GM19452 (cell line): ENCODE data around the gene ADGRF5.

Source experiments
- ATAC-seq: cut with Tn5 transposase; IDR thresholded peaks from one replicate; pipeline ENCODE4 v1.9.1; 2021; ENCODE audit not compliant: unreplicated experiment

The ADGRF5 gene

DNA sequence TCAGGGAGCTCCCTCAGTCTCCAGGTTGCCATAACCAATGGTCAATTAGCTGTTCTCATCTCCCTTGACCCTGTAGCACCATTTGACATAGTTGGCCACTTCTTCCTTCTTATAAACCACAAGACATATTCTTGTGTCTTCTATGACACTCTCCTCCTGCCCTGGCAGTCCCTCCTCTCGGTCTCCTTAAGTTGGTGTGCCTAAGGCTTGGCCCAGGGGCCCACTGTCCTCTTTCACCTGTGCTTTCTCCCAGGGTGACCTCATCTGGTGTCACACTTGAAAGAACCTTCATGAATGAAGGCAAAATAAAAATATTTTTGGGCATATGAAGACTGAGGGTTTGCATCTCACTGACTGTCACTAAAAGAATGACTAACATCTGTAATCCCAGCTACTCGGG lies 9.7 kb upstream of the ADGRF5 start:
- no peak for ATAC-seq

DNA sequence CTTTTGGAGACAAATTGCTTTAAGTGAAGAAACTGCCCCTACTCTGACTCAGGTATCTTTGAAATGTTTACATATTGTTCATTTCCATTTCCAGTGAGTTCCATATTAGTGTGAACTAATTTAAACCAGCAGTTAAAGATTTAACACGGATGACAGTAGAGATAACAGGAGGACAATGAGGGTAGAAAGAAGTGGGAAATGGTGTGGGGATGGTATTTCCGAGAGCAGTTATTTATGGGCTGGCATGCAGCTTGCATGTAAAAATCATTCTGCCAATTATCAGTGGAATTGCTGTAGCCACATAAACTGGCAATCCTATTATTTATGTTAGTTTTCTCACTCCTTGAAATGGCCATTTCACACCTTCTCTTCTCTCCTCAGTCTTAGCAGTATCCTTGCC lies 8.6 kb upstream of the ADGRF5 start:
- ATAC-seq = no peak

DNA sequence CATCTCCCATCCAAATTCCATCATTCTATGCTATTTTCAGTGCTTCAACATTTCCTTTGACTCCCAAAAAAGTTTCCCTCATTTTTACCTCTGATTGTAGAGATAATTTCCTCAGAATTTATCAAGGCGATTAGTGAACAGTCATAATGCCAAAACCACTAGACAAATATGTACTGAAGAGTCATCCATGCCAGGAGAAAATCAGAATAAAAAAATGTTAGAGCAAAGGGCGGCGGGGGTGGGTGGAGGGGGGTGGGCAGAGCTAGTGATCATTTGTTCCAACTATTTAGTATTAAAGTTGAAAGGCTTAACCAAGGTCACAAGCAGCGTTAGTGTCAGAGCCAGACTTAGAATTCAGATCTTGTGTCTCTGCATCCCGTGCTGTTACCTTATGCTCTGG lies 5.3 kb upstream of the ADGRF5 start:
- ATAC-seq = no peak

DNA sequence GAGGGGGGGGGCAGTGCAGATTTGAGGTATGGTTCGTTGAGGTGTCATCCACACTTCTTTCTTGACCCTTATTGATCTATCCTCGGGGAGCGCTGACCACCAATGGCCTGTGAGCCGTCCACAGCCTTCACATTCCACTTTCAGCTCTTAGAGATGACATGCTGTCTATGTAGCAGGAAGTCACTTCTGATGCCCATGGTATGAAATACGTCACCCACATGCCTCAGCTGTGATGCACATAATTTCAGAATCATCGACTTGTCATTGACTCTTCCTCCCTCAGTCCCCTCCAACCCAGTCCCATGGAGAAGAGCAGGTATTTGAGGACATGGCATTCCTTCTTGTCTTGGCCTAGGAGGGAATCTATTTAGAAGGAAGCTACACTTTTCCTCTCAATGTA lies 4.7 kb upstream of the ADGRF5 start:
- ATAC-seq = no peak

DNA sequence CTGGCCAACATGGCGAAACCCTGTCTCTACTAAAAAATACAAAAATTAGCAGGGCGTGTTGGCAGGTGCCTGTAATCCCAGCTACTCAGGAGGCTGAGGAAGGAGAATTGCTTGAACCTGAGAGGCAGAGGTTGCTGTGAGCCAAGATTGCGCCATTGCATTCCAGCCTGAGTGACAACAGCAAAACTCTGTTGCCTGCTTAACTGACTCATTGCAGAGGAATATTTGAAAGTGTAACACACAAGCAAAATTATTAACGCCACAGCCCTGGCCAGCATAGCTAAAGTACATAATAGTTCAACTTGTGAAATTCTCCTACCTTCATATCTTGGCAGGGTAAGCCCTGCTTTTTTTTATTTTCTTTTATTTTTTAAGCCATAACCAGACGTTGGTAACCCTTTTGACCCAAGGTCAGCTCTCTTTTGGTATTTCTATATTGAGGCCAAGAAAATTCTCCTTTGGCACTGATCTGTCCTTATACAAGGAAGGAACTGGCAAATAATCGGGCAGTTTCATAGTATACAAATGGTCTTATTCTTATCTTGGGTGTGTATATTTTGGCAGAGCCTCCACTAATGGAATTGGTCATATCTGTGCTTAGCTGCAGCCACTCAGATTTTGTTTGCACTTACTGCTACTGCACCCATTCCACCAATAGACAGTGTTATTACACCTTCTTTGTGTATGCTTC lies 4.0 kb upstream of the ADGRF5 start:
- ATAC-seq = no peak

DNA sequence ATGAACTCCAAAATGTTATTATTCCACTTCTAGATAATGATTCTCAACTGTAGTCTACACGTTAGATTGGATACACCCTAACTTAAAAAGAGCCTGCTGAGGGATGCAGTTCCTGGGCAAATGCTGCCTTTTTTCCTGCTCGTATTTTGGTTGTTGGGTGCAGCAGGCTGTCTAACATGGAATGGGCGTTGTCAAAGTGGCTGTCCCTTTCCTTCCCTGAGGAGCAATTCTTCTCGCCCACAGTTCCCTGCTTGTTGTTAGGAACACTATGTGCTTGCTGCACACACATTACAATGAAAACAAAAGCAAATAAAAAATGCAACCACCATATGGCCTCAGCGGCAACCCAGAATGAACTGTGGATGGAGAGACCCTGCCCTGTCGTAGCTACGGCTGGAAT lies 1.7 kb upstream of the ADGRF5 start:
- no peak for ATAC-seq

DNA sequence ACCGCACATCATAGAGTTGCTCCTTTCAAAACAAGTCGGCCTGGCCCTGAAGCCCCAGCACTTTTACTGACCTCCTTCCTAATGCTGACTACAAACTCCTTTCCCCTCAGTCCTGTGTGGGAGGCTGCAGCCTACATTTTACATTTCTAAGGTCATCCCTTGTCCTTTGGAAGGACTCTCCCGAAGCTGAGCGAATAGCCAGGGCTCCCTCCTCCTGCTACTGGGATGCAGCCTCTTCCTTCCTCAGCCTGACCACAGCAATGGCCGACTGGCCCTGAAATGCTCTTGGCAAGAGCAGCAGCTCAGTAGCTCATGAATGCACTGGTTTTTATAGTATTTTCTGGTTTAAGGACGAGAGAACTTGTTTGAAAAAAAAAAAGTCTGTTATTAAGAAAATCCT lies 679 bp downstream of the ADGRF5 start:
- ATAC-seq = no peak

DNA sequence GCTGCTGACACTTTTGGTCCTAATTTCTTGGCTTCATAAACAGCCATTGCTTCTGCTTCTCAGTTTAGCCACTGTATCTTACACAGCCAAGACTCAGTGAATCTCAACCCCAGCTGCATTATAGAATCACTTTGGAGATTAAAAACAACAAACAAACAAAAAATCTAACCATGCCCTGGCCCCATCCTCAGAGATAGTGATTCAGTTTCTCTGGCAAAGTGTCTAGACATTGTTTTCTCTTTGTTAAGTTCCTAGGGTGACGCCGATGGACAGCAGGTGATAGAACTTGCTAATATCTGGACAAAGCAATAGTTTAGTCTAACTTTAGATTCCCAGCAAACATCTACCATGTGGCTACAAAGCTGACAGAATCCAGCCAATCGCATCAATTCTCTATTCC lies 2.9 kb downstream of the ADGRF5 start:
- ATAC-seq = no peak

DNA sequence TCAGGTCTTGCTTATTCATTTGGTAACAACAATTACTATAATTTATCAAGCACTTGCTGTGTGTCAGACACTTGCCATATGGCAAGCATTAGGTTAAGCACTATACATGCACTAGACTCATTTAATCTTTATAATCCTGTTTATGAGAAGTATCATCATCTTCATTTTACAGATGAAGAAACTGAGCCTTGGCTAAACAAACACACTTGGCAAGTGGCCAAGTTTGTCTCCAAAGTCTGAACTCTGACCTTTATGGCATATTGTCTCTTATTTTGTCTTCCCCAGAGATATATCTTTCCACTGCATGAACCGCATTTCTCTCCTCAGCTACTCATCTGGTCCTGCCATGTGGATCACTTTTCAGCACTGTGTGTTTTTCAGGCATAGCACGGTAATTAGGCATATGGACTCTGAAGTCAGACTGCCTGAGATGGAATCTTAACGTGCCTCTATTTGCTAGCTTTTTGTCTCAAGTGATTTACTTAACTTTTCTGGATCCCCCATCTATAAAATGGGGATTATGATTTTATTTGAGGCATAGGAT lies 4.7 kb downstream of the ADGRF5 start:
- ATAC-seq = no peak

DNA sequence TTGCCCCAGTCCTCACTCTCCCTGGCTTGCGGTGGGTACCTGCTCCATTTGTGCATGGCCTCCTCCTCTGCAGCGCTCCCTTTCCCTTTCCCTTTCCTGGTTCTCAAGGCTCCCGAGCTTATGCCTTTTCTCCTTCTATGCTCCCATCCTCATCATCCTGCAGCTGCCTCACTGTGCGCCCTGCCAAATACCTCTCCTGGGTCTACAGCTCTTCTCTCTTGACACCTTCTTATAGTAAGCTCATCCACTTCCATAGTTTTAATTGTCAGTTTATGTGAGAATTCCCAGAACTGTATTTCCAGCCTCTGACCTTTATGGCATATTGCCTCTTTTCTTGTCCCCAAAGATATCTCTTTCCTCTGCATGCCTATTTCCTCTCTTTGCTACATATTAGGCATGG lies 5.9 kb downstream of the ADGRF5 start:
- ATAC-seq = no peak

DNA sequence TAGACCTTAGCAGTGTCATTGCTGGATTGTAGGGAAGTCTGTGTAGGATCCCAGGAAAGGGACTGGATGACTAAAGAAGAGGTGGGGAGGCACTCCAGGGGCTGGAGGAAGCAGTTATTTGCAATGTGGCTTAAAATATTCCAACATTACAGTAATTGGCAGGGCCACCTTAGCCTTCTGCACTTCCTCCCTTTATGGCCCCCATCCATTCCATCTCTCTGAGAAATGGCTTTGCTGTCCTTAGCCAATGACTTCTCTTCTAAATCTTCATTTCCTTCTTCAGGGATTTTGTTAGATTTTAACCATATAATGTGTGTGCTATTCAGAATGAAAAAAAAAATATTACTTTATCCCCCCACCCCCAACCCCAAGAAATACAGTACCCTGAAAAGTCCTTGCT lies 6.4 kb downstream of the ADGRF5 start:
- ATAC-seq = no peak

DNA sequence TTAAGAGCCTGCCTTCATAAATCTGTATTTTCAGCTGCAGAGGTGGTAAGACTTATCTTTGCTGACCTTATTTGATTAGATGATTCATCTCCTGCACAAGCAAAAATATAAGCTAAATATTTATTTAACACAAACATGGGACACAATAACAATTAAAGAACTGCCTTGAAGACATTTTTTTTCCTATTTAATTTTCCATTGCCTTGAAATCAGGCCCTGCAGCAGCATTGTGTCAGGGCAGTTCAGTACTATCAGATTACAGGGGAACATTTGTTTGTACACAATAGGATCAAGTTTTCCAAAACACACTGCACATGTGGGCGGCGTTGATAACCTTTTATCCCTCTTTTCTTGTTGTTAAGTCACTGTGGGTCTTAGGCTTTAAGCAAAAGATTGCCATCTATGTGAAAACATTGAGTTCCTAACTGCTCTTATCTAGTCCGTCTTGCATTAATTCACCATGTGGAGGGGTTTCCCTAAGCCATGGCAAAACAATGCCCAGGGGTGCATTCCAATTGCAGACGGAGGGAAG lies 7.4 kb downstream of the ADGRF5 start:
- no peak for ATAC-seq

DNA sequence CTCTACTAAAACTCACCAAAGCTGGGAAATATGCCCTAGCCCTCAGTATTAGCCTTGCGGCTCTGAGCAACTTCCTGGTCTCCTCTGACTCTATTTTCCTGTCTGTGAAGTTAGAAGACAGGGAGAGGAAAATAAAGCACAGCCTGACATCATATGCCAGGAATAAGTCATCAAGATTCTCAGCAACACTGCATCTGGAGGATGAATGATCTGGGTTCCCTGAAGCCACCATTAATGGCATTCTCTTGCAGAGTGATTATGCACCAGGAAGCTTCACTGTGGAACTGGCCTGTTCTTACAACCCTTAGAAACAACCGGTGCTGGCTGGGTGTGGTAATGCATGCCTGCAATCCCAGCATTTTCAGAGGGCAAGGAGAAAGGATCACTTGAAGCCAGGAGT lies 12.4 kb downstream of the ADGRF5 start:
- ATAC-seq = no peak

DNA sequence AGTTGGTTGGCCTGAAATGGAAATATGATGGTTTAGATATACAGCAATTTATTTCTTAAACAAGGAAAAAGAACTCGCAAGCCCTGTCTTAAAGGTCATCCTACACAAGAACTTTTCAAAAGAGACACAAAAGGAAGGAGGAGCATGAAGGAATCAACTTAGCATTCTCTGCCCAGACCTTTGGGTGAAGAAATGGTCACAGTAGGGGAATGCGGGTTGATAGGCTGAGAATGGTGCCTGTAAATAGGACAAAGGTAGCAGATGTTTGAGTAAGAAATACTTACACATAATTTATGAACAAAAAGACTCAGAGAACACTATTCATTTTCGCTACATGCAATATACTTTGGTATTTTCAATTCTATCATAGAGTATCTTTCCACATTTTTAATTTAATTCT lies 15.0 kb downstream of the ADGRF5 start:
- ATAC-seq = no peak

DNA sequence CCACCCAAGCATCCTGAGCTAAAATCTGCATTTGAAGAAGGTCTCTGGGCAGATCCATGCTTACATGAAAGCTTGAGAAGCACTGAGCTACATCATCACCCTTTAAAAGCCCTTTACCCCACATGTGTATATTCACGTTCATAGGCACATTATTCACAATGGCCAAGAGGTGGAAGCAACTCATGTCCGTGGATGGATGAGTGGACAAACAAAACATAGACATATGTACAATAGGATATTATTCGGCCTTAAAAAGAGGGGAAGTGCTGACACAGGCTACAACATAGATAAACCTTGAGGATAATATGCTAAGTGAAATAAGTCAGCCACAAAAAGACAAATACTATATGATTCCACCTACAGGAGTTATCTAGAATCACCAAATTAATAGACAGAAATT lies 17.6 kb downstream of the ADGRF5 start:
- ATAC-seq = no peak

DNA sequence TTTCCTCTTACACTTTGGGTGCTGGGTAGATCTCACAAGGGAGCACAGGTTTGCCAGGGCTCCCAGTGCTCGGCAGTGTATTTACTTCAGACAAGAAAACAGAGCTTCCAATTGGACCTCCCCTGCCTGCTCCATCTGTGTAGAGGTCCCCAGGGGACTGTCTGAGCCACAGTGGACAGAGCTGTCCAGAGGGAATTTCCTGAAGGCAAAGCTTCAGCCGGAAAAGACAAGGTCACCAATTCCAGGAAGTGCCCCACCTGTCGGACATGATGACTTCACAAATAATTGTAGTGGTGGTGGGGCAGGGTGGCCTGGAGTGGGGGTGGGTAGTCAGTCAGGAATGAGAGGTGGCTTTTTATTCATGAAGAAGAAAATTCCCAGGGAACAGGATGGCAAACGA lies 18.6 kb downstream of the ADGRF5 start:
- no peak for ATAC-seq

DNA sequence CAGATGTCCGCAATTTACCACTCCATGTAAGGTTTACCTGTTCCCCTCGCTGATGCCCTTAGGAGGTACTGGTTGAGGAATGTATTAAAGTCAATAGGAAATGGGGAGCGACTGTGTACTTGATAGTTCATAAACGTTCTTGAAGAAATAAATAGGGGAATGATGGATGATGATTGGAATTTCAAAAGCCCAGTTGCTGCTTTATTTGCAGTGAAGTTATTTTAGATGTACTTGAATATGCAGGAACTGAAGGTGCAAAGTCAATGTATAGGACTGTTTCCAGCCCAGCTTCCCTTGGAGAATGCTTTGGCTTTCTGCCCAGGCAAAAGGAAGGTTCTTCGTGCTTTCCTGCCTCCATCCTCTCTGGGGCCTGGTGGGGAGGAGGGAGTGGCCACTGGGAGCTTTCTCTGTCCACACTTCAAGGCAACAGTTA lies 19.8 kb downstream of the ADGRF5 start:
- no peak for ATAC-seq

DNA sequence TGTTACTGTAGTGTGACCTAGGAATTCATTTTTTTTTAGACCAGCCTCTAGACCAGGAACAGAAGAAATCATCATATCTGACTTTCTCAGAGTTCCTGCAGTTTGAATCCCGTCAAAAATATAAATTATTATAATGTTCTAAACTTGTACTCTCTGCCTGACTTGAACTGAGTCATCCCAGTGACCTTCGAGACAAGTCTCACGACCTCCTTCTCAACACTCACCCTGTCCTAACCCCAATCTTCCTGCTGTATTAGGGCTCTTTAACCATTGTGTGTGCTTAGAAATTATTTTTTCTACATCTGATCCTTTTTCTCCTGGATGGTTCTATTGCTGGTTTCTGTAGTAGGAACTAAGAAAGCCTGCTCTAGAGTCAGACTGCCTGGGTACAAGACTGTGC lies 21.5 kb downstream of the ADGRF5 start:
- ATAC-seq = no peak

DNA sequence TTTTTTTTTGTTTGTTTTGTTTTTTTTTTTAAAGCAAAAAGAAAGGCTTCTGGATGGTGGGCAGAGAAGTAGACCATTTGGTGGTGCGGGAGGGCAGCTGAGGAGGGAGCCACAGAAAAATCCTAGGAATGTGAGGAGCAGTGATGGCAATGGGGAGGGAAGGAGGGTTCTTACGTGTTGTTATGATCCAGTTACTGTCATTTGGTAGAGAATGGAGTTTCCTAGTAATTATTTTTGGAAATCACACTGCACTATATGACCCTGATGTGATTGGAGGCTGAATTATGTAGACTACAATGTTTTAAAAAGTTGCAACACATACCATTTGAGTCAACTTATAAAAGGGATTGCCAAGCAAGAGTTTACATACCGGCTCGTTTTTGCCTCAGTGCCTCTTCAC lies 22.1 kb downstream of the ADGRF5 start:
- ATAC-seq = no peak

DNA sequence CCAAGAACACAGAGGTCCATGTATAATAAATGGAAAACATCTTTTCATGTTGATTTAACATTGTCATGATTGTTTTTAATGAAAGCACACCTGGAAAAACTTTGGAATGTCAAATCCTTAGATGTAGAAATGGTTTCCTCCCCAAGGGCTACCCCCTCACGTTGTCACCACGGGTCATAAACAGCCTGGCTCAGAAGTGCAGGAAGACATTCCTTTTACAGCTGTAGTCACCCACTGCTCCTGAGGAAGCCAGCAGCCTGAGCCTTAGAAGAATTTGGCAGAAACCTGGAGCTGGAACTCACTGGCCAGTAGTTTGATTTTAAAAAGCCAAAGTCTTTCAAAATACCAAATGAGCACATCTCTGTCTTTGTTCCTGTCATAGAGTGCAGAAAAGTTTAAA lies 23.7 kb downstream of the ADGRF5 start:
- ATAC-seq = no peak

DNA sequence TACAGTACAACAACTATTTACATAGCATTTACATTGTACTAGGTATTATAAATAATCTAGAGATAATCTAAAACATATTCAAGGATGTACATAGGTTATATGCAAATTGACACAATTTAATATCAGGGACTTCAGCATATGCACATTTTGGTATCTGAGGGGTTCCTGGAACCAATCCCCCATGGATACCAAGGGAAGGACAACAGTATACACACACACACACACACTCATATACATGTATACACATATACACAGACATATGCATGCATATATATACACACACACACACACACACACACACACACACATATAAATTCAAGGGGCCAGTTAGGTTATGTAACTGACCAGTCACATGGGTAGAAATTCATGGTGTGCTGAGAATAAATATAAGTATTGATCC lies 24.9 kb downstream of the ADGRF5 start:
- ATAC-seq = no peak

DNA sequence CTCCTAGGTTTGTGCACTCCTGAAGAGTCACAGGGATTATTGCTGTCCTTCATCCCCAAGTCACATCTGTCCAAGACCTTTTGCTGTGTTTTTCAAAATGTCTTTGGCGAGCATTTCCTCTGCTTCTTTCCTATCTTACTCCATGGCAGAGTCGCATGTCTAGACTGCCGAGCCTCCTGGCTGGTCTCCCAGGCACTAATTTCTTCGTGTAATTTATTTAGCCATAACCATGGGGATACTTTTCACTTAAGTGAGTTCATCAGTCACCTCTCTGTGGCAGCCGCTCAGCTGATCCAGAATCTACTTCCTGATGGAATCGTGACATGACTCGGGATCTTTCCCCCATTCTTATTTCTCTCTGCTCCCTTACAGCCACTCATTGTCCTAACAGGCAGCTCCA lies 25.8 kb downstream of the ADGRF5 start:
- no peak for ATAC-seq

DNA sequence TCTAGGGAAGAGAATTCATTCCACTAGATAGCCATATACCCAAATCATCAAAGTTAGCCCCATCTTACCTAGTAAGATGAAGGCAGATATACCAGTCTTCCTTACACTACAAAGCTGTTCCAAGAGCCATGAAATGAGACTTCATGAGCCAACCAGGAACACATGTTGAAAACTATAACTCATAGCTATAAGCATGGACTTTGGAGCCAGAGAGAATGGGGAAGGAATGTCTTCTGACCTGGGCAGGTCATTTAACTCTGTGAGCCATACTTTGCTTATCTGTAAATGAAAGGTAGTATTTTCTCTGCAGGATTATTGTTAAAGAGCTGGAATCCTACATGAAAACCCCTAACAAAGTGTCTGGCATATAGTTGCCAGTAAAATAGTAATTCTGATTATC lies 27.3 kb downstream of the ADGRF5 start:
- ATAC-seq = no peak
